GM12878 (cell line): ENCODE measurements around the gene BEGAIN. TPM values are rescaled to one million over a fixed set of nuclear protein-coding genes. Genes with fewer than 3 reads are reported as not detected.

Experiments
- ATAC-seq: fragments of 200-7000 bp; cut with Tn5 transposase; 3 replicates; pipeline ENCODE4 v1.9.1; 2020; ENCODE audit warnings: mild to moderate bottlenecking, moderate library complexity
- BruUV-seq: library from RNA; stranded (reverse); fragments of 400-500 nt; replicated peaks from 2 replicates; lab custom pipeline; 2021; lab: Mats Ljungman, UMichigan
- CTCF ChIA-PET: fragments of 300-600 bp; sonication (Branson Sonifier 250); formaldehyde crosslinking; extraction: SDS; loops from one replicate; lab custom pipeline; 2021; ENCODE audit warnings: inconsistent platforms; lab: Yijun Ruan, JAX
- POLR2A ChIA-PET: fragments of 350-600 bp; formaldehyde crosslinking; extraction: SDS; loops from one replicate; lab custom pipeline; 2021; ENCODE audit warnings: inconsistent platforms; lab: Charles Lee
- RAD21 ChIA-PET: fragments of 300-600 bp; sonication (Branson Sonifier 250); formaldehyde crosslinking; loops from one replicate; lab custom pipeline; 2023; ENCODE audit warnings: antibody characterized with exemption; ENCODE audit not compliant: unreplicated experiment; lab: Charles Lee
- SMC1A ChIA-PET: fragments of 300-600 bp; sonication (Branson Sonifier 250); formaldehyde crosslinking; loops from one replicate; lab custom pipeline; 2023; ENCODE audit not compliant: unreplicated experiment, uncharacterized antibody; lab: Charles Lee
- DNase-seq: peaks from one replicate; pipeline ENCODE4 v3.0.0-alpha.2; 2011; ENCODE audit warnings: low read depth, low spot score
- FAIRE-seq: peaks from 3 replicates; lab custom pipeline; 2011; peaks lifted over from hg19 to GRCh38; lab: Jason Lieb, UNC
- H2AFZ ChIP-seq: 2 replicates; pipeline ENCODE4 v1.6.0; 2011; ENCODE audit warnings: low read depth, low read length, control low read depth; ENCODE audit not compliant: control insufficient read depth
- H3K27ac ChIP-seq: 2 replicates; pipeline ENCODE4 v1.5.1; 2011; ENCODE audit warnings: control low read depth; ENCODE audit not compliant: control insufficient read depth, insufficient read depth
- H3K27me3 ChIP-seq, 2 experiments: replicated peaks in 1 of 2; 2 replicates each; pipeline versions ENCODE4 v1.6.0 to v1.6.1; 2011; ENCODE audit warnings: low read length in 1 of 2; ENCODE audit not compliant: control insufficient read depth in 2 of 2, insufficient read depth in 2 of 2
- H3K36me3 ChIP-seq, 2 experiments: 2 replicates each; pipeline ENCODE4 v1.5.1; 2011; ENCODE audit warnings: low read length in 1 of 2; ENCODE audit not compliant: control insufficient read depth in 2 of 2, insufficient read depth in 2 of 2
- H3K4me1 ChIP-seq: 2 replicates; pipeline ENCODE4 v1.6.1; 2011; ENCODE audit warnings: mild to moderate bottlenecking, low read length, moderate library complexity, mixed read lengths; ENCODE audit not compliant: control insufficient read depth, insufficient read depth
- H3K4me2 ChIP-seq: 2 replicates; pipeline ENCODE4 v1.6.0; 2011; ENCODE audit warnings: control low read depth; ENCODE audit not compliant: control insufficient read depth, insufficient read depth
- H3K4me3 ChIP-seq: fragments of 200-600 bp; sonication (generic); 2 replicates; pipeline ENCODE4 v1.5.1; 2016
- H3K79me2 ChIP-seq: 2 replicates; pipeline ENCODE4 v1.6.0; 2011; ENCODE audit warnings: low read length; ENCODE audit not compliant: control insufficient read depth, insufficient read depth
- H3K9ac ChIP-seq: 2 replicates; pipeline ENCODE4 v1.8.0; 2011; ENCODE audit warnings: low read length, control low read depth, mixed read lengths; ENCODE audit not compliant: control insufficient read depth, insufficient read depth
- H3K9me3 ChIP-seq: replicated peaks from 3 replicates; pipeline ENCODE4 v1.5.1; 2011; ENCODE audit warnings: mild to moderate bottlenecking, low read length; ENCODE audit not compliant: control insufficient read depth, insufficient read depth
- H4K20me1 ChIP-seq: 2 replicates; pipeline ENCODE4 v1.6.0; 2011; ENCODE audit not compliant: control insufficient read depth, insufficient read depth
- ATF3 ChIP-seq: IDR thresholded peaks from 2 replicates; pipeline ENCODE4 v1.6.1; 2011; ENCODE audit warnings: low read depth, mild to moderate bottlenecking, low read length, moderate library complexity, borderline replicate concordance; ENCODE audit errors: extremely low read depth
- CHD4 ChIP-seq: fragments of 200-600 bp; sonication (generic); IDR thresholded peaks from 2 replicates; pipeline ENCODE4 v1.6.1; 2016; ENCODE audit warnings: mild to moderate bottlenecking
- EP300 ChIP-seq, 2 experiments: fragments of 150-350 bp in 1 of 2; IDR thresholded peaks; 2 replicates each; pipeline ENCODE4 v1.6.1; 2011 to 2012; ENCODE audit warnings: low read depth in 2 of 2, low read length in 2 of 2, borderline replicate concordance in 1 of 2, improper control_type of control experiment in 1 of 2, inconsistent platforms in 1 of 2; ENCODE audit not compliant: control insufficient read depth in 1 of 2
- HCFC1 ChIP-seq: fragments of 150-350 bp; IDR thresholded peaks from 2 replicates; pipeline ENCODE4 v1.6.1; 2014; ENCODE audit warnings: low read length
- KLF5 ChIP-seq: fragments of 450-650 bp; IDR thresholded peaks from 2 replicates; pipeline ENCODE4 v1.6.1; 2014; ENCODE audit warnings: mild to moderate bottlenecking; ENCODE audit not compliant: partially characterized antibody
- NR2F1 ChIP-seq: fragments of 450-650 bp; conservative IDR thresholded peaks from 2 replicates; pipeline ENCODE4 v1.6.1; 2017; ENCODE audit warnings: mild to moderate bottlenecking
- POLR2AphosphoS5 ChIP-seq: IDR thresholded peaks from 2 replicates; pipeline ENCODE4 v1.6.1; 2011; ENCODE audit warnings: mild to moderate bottlenecking, low read length, inconsistent platforms
- POU2F2 ChIP-seq: IDR thresholded peaks from 3 replicates; pipeline ENCODE4 v1.6.1; 2011; ENCODE audit warnings: low read depth, mild to moderate bottlenecking, low read length, borderline replicate concordance
- RFX5 ChIP-seq: IDR thresholded peaks from 2 replicates; pipeline ENCODE4 v1.6.1; 2011; ENCODE audit warnings: low read depth, low read length, improper control_type of control experiment
- SP1 ChIP-seq: IDR thresholded peaks from one replicate; pipeline ENCODE4 v1.6.1; 2011; ENCODE audit warnings: low read depth, low read length
- SPI1 ChIP-seq: IDR thresholded peaks from 2 replicates; pipeline ENCODE4 v1.6.1; 2011; ENCODE audit warnings: low read depth, mild to moderate bottlenecking, low read length, moderate library complexity, borderline replicate concordance; ENCODE audit not compliant: insufficient read depth
- SREBF2 ChIP-seq: IDR thresholded peaks from 2 replicates; pipeline ENCODE4 v1.6.1; 2012; ENCODE audit warnings: mild to moderate bottlenecking, low read length
- TARDBP ChIP-seq: IDR thresholded peaks from 2 replicates; pipeline ENCODE4 v1.6.1; 2016; ENCODE audit warnings: borderline replicate concordance
- ZBTB11 ChIP-seq: fragments of 450-650 bp; formaldehyde crosslinking; IDR thresholded peaks from 2 replicates; pipeline ENCODE4 v1.5.0; 2022; ENCODE audit warnings: mild to moderate bottlenecking, missing genetic modification characterization
- ZNF384 ChIP-seq: IDR thresholded peaks from 2 replicates; pipeline ENCODE4 v1.6.1; 2012; ENCODE audit warnings: low read depth, mild to moderate bottlenecking, low read length, improper control_type of control experiment, borderline replicate concordance
- ZSCAN29 ChIP-seq: fragments of 450-650 bp; IDR thresholded peaks from 2 replicates; pipeline ENCODE4 v1.6.1; 2017; ENCODE audit warnings: mild to moderate bottlenecking, moderate library complexity
- WGBS: methylation state at CpG from one replicate; pipeline ENCODE4 v1.1.6; 2016; ENCODE audit warnings: low lambda C conversion rate; ENCODE audit not compliant: insufficient replicate concordance, insufficient coverage; ENCODE audit errors: missing lambda C conversion rate; 5-methylcytosine and 5-hydroxymethylcytosine counted together
- in situ Hi-C: fragments of 300-500 bp; cut with MboI; formaldehyde crosslinking; loops from 9 replicates; pipeline ENCODE4 v1.14.3; 2018; ENCODE audit warnings: mixed read lengths
- intact Hi-C: fragments of 100-400 bp; cut with micrococcal nuclease; formaldehyde crosslinking; loops from one replicate; pipeline ENCODE4 v1.14.2; 2022; ENCODE audit not compliant: unreplicated experiment
- polyA plus RNA-seq, 11 experiments: library from polyadenylated mRNA; depleted of rRNA in 4 of 11; unstranded in 6 of 11; stranded (reverse) in 5 of 11; fragments of >200 nt; fragmentation: Nextera tagmentation in 4 of 11; fragmentation: Illumina TruSeq in 1 of 11; extraction: Ambion mirVana in 4 of 11; extraction: Trizol in 1 of 11; gene quantifications; 1 replicate in 1 of 11; 2 replicates in 10 of 11; pipeline versions ENCODE4 v1.2.1 to v1.2.3, GENCODE V29; 2011 to 2016; ENCODE audit warnings: inconsistent platforms in 2 of 11, missing spikeins in 2 of 11, low read depth in 1 of 11
- total RNA-seq, 4 experiments: library from RNA; depleted of rRNA in 3 of 4; stranded (reverse); fragments of >200 nt in 3 of 4; fragmentation: Illumina TruSeq in 1 of 4; extraction: Trizol in 1 of 4; gene quantifications; 2 replicates each; pipeline versions ENCODE4 v1.2.1 to v1.2.3, GENCODE V29; 2013 to 2021

Gene BEGAIN
- total and polyA plus RNA-seq, 10 of the 15 experiments (the other 5 are each of a cell fraction or from before 2014, with no cell fraction given): 0.01 to 0.31 (median 0.06) TPM; not detected in 5

GRCh38 chr14:100524233-100524932 lies 62.8 kb downstream of the BEGAIN start:
- RAD21 ChIA-PET: interaction anchor here (2.5 kb wide), 1 partner anchor 121 kb away, joined by 15 read pairs; no protein-coding TSS in a partner anchor
- TF ChIP-seq NR2F1 (no peak), ZSCAN29 (no peak), EP300 (IDR thresholded peaks at IDR 0.05; ENCODE audit: borderline replicate concordance in 1 of 2, control insufficient read depth in 1 of 2, low read depth in 2 of 2, low read length in 2 of 2) (no peak), KLF5 (no peak), ZBTB11 (CRISPR knock-in tag) (no peak), CHD4 (no peak), SREBF2 (no peak), HCFC1 (no peak), ZNF384 (no peak), SP1 (no peak), POLR2AphosphoS5 (no peak), POU2F2 (no peak), SPI1 (no peak), TARDBP (no peak), RFX5 (no peak), ATF3 (no peak)
- TF ChIP-seq, all 136 proteins: peak for 0
- intact Hi-C loops: loop anchor here (2.0 kb wide), 1 partner anchor 120 kb away; no protein-coding TSS in a partner anchor

More at GRCh38 chr14:100524233-100524932, 62.8 kb downstream of the BEGAIN start:
- ATAC-seq: no peak
- in situ Hi-C loops: no loop called here
- ChIA-PET POLR2A (no interaction called here), CTCF (interaction anchor here (0.8 to 2.0 kb wide), 7 partner anchors 84 to 141 kb away, joined by 3 to 16 read pairs (median 4); no protein-coding TSS in a partner anchor), SMC1A (interaction anchor here (1.9 kb wide), 1 partner anchor 121 kb away, joined by 9 read pairs; no protein-coding TSS in a partner anchor)
- H3K36me3 ChIP-seq: no peaks in the 10 kb centered on the region; a peak in 1 of 4 replicates
- H3K27me3 ChIP-seq: no peaks in the 10 kb centered on the region
- H3K9me3 ChIP-seq: no peaks in the 10 kb centered on the region; the same call in 2 of the 3 replicates
- no peak overlapping the region for H3K4me3 ChIP-seq
- H2AFZ ChIP-seq: no peak overlapping the region
- no peak overlapping the region for H3K9ac ChIP-seq
- no peak for DNase-seq
- no peaks in the 10 kb centered on the region for H3K4me1 ChIP-seq
- BruUV-seq: no TSS peak
- WGBS: 60% methylated on average over 12 of the region's 12 CpGs
- H3K27ac ChIP-seq: no peak overlapping the region
- no peaks in the 10 kb centered on the region for H3K79me2 ChIP-seq
- no peaks in the 10 kb centered on the region for H4K20me1 ChIP-seq
- FAIRE-seq: no peak
- no peak overlapping the region for H3K4me2 ChIP-seq
